ENCODE data around the gene NFIC. TPM values are rescaled to one million over a fixed set of nuclear protein-coding genes. Genes with fewer than 3 reads are reported as not detected.
A peak's percentile ranks its signal among the peaks of the same experiment; 100 is the strongest.
"Not testable (repeated sequence)": the region's sequence is repeated elsewhere in the genome, so short reads cannot be mapped to it uniquely, and the experiment has no call there.

The NFIC gene
- total RNA-seq, 1 experiment from 2014 or later = 23.1 TPM

GRCh38 chr19:3397266-3398022, 31.1 kb downstream of the NFIC start:
- peak; percentile 8 for DNase-seq (ENCODE audit: low spot score)

GRCh38 chr19:3398114-3398899, 31.9 kb downstream of the NFIC start:
- no peak for DNase-seq (ENCODE audit: low spot score)

DNA sequence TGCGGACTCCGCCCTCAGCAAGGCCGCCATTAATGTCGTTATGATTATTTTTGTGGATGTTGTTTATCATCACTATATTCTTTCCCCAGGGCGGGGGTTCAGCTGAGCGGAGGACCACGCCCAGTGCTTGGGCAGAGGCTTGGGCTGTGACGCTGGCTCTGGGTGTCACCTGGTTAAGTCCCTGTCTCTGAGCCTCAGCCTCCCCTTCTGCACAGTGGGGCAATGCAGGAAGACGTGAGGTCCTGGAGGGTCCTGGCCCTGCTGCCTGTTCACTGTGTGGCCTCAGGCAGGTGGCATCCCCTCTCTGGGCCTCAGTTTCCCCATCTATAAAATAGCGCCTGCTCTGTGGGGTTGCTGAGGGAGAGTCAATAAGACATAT, 32.5 kb downstream of the NFIC start:
- no peak for DNase-seq (ENCODE audit: low spot score)

GRCh38 chr19:3399311-3399710, 32.9 kb downstream of the NFIC start:
- not testable (repeated sequence) for DNase-seq (ENCODE audit: low spot score)

DNA sequence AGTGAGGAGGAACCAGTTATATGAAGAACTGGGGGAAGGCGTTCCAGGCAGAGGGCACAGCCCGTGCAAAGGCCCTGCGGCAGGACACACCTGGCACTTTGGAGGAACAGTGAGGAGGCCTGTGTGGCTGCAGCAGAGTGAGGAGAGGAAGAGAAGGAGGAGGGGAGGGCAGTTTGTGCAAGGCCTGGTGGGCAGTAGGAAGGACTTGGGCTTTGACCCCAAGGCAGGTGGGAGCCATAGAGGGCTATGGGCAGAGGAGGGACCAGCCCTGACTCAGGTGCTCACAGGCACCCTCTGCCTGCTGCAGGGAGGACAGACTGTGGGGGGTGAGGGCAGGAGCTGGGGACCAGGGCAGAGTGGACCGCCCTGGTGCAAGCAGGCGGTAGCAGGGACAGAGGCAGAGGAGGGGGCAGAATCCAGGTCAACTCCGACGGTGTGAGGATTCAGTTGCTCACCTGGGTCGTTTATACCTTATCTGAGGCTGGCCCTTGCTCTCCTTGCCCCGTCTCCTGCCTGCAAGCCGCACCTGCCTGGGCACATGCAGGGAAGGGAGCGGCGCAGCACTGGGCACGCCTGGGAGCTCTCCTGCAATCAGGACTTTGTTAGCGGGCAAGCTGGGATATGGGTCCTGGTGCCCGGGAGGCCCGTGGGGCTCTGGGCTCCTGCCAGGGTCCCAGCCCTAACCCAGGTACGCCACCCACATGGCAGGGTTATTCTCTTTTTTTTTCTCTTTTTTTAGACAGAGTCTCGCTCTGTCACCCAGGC, 34.8 kb downstream of the NFIC start:
- no peak for DNase-seq (ENCODE audit: low spot score)

DNA sequence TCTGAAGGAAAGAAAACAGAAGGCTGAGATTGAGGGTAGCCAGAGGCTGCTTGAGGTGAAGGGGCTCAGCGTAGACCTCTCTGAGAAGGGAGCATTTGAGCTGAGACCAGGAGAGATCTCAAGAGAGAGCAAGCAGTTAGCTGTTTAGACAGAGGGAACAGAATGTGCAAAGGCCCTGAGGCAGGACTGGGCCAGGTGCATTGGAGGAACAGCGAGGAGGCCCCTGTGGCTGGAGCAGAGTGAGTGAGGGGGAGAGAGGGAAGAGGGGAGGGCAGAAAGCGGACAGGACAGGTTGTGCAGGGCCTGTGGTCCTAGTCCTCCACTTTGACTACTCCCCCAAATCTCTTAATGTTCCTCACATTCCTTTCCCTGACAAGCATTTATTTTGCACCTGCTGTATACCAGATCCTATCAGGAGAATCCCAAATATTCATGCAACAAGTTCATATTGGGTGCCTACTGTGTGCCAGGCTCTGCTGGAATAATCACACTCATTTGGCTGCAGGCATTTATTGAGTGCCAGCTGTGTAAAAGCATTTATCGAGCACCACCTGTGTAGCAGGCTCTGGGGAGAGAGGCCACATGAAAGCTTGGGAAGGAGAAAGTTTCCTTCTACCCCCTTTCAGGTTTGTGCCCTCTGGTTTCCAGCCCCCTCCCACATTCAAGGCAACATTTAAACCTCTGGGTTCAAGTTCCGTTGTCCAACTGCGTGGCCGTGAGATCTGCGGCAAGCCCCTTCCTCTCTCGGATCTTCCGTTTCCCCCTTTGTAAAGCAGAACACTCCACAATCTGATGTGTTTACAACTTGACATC, 36.5 kb downstream of the NFIC start:
- no peak for DNase-seq (ENCODE audit: low spot score)

- no peak for DNase-seq (ENCODE audit: low spot score)
Observed at GRCh38 chr19:3403489-3404323, 37.3 kb downstream of the NFIC start.

- no peak for DNase-seq (ENCODE audit: low spot score)
Observed at GRCh38 chr19:3404324-3405260, 38.2 kb downstream of the NFIC start.

DNA sequence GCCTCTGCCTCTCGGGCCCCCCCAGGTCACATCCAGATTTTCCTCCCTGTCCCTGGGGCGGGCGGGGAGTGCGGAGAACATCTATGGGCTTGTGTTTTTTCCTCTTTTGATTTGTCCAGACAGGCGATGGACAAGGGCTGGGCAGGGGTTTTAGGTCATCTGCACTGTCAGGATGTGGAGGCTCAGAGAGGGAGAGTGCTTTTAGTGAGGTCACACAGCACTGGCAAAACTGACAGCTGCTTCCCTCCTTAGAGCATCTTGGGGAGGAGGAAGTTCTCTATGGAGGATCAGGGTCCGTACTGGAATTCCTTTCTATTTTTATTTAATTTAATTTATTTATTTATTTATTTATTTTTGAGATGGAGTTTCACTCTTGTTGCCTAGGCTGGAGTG, 38.9 kb downstream of the NFIC start:
- DNase-seq (ENCODE audit: low spot score) = no peak

GRCh38 chr19:3406571-3407111, 40.3 kb downstream of the NFIC start:
- DNase-seq (ENCODE audit: low spot score) = no peak

DNA sequence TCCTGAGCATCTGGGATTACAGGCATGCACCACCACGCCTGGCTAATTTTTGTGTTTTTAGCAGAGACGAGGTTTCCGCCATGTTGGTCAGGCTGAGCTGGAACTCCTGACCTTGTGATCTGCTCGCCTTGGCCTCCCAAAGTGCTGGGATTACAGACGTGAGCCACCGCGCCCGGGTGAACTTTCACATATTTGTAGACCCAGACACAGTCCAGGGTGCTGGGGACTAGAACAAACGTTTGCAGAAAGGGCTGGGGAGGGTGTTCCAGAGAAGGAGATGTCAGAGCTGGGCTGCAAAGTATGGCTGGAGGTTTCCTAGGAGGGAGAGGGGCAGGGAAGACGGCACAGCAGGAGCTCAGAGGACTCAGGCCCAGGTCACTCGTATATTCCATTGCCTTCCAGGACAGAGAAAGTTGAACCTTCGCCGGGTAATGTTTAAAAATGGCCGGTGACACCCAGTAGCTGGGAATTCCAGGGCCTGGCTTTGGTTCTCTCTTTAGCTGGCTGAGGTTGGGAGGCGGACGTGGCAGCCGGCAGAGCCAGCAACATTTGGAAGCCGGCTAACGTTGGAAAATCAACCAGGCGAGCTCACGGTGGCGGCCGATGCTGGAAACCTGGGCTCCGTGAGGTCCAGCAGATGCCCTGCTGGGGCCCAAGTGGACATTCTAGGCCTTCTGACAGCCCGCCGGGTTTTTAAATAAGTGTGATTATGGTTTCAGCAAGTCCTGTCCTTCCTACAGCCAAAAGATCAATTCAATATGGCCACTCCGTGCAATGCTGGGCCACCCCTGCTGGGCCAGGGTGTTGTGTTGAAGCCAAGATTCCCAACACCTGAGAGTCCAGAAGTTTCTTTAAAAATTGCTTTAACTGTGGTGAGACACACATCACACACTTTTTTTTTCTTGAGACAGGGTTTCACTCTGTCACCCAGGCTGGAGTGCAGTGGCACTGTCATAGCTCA, 41.5 kb downstream of the NFIC start:
- DNase-seq (ENCODE audit: low spot score) = no peak

DNA sequence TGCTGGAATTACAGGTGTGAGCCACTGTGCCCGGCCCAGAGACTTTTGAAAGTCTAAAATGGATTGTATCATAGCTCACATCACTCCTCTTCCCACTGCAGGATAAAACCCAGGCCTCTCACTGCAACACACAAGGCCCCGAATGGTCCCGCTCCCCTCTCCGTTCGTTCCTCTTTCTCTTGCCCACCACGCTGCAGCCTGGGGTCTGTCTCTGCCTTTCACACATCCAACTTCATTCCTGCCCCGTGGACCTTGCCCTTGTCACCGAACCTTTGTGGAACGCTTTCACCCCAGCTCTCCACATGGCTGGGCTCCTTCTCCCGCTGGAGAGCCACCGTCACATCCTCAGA, 42.6 kb downstream of the NFIC start:
- DNase-seq (ENCODE audit: low spot score) = no peak

DNA sequence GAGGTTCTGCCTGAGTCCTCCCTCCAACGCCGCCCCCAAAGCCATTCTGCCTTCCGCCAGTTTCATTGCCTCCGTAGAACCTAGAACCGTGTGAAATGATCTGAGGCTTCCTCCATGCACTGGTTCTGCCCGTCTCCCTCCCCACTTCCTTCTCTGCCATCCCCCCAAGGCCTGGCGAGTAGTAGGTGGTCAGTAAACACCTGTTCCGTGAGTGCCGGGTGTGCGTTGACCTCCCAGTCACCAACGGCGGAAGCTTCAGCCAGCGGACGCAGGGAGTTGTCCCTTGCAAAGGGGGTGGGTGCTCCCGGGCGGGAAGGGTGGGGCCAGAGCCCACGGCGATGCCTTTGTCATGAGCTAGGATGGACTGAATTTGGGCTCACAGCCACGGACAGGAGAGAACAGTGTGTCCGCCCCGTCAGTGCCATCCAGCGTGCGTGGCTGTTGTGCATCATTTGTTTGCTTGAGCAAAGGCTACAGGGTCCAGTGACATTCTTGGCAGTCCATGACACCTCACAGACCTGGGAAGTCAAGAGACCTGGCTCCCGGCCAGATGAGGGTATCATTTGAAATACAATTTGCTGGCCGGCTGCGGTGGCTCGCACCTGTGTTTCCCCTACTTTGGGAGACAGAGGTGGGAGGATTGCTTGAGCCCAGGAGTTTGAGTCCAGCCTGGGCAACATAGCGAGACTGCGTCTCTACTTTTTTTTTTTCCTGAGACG, 43.1 kb downstream of the NFIC start:
- DNase-seq (ENCODE audit: low spot score) = no peak

GRCh38 chr19:3411636-3412035, 45.3 kb downstream of the NFIC start:
- DNase-seq (ENCODE audit: low spot score) = no peak

GRCh38 chr19:3412066-3412465, 45.7 kb downstream of the NFIC start:
- DNase-seq (ENCODE audit: low spot score) = no peak

- DNase-seq (ENCODE audit: low spot score) = no peak
Observed at GRCh38 chr19:3413796-3414327, 47.5 kb downstream of the NFIC start.

GRCh38 chr19:3415695-3416094, 49.3 kb downstream of the NFIC start:
- no peak for DNase-seq (ENCODE audit: low spot score)
